Esophagus muscularis mucosa (tissue), 4 donors: ENCODE measurements around the gene CNTNAP2. TPM values are rescaled to one million over a fixed set of nuclear protein-coding genes. Genes with fewer than 3 reads are reported as not detected.

Source experiments
- DNase-seq: peaks from one replicate; pipeline ENCODE4 v3.0.0-alpha.2; 2017; ENCODE audit errors: extremely low spot score
- H3K27ac ChIP-seq, 4 donors: fragments of 200-600 bp; sonication (generic); replicated peaks in 1 of 4; 1 replicate in 3 of 4; 2 replicates in 1 of 4; pipeline ENCODE4 v1.5.1; 2016 to 2019; ENCODE audit warnings: mild to moderate bottlenecking in 1 of 4
- H3K27me3 ChIP-seq, 4 donors: fragments of 200-600 bp; sonication (generic); one replicate each; pipeline versions ENCODE4 v1.5.1 to v1.6.0; 2016 to 2019
- H3K36me3 ChIP-seq, 4 donors: fragments of 200-600 bp; sonication (generic); one replicate each; pipeline ENCODE4 v1.5.1; 2016 to 2019
- H3K4me1 ChIP-seq, 4 donors: fragments of 200-600 bp; sonication (generic); one replicate each; pipeline ENCODE4 v1.5.1; 2016 to 2019
- H3K4me3 ChIP-seq, 4 donors: fragments of 200-600 bp; sonication (generic); 1 replicate in 2 of 4; 2 replicates in 2 of 4; pipeline ENCODE4 v1.5.1; 2016 to 2019; ENCODE audit warnings: mild to moderate bottlenecking in 4 of 4, moderate library complexity in 1 of 4
- H3K9me3 ChIP-seq, 4 donors: fragments of 200-600 bp; sonication (generic); 1 replicate in 3 of 4; 2 replicates in 1 of 4; pipeline ENCODE4 v1.5.1; 2016 to 2019
- CTCF ChIP-seq, 3 experiments: fragments of 200-600 bp in 2 of 3; fragments of 450-650 bp in 1 of 3; sonication (generic) in 2 of 3; IDR thresholded peaks; one replicate each; pipeline ENCODE4 v1.5.1; 2017 to 2019; ENCODE audit warnings: antibody characterized with exemption in 3 of 3, mild to moderate bottlenecking in 2 of 3, moderate library complexity in 1 of 3
- EP300 ChIP-seq: sonication (generic); formaldehyde crosslinking; IDR thresholded peaks from one replicate; pipeline ENCODE4 v1.6.1; 2017; ENCODE audit warnings: antibody characterized with exemption
- POLR2A ChIP-seq: fragments of 450-650 bp; IDR thresholded peaks from one replicate; pipeline ENCODE4 v1.6.1; 2017; ENCODE audit warnings: antibody characterized with exemption, moderate library complexity, mild to moderate bottlenecking, low read depth
- POLR2AphosphoS5 ChIP-seq, 2 donors: sonication (generic); formaldehyde crosslinking; IDR thresholded peaks; one replicate each; pipeline ENCODE4 v1.6.1; 2017; ENCODE audit warnings: antibody characterized with exemption in 2 of 2
- WGBS: methylation state at CpG from one replicate; pipeline ENCODE4 v1.1.5; 2018; 5-methylcytosine and 5-hydroxymethylcytosine counted together
- intact Hi-C: fragments of 100-400 bp; cut with DNase I; formaldehyde crosslinking; loops from one replicate; pipeline ENCODE4 v1.15.1; 2023
- total RNA-seq, 4 donors: library from RNA; depleted of rRNA; stranded (reverse); fragments of >200 nt; gene quantifications; one replicate each; pipeline versions ENCODE4 v1.1.0 to v1.2.1, GENCODE V29; 2016

CNTNAP2 gene
- total RNA-seq, 4 donors from 2014 or later: 1.2 to 2.9 (median 1.9) TPM

DNA sequence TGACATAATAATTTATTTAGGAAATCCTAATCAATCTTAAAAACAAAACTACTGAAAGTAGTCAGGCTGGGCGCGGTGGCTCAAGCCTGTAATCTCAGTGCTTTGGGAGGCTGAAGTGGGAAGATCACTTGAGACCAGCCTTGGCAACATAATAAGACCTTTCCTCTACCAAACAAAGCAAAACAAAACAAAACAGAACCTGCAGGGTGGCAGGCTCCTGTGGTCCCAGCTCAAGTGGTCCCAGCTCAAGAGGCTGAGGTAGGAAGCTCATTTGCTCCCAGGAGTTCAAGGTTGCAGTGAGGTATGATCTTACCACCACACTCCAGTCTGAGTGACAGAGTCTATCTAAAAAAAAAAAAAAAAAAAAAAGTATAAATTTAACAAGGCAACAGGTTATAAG lies 748.0 kb downstream of the CNTNAP2 start:
- intact Hi-C loops: no loop called here
- no peak overlapping the region for H3K4me3 ChIP-seq
- H3K27me3 ChIP-seq: no peaks in the 10 kb centered on the region
- H3K36me3 ChIP-seq: no peaks in the 10 kb centered on the region
- 89% methylated on average over 2 of the region's 2 CpGs for WGBS
- TF ChIP-seq POLR2AphosphoS5 (IDR thresholded peaks at IDR 0.05) (no peak), POLR2A (no peak), CTCF (IDR thresholded peaks at IDR 0.05) (no peak), EP300 (no peak)
- no peaks in the 10 kb centered on the region for H3K9me3 ChIP-seq
- H3K27ac ChIP-seq: no peak overlapping the region
- no peaks in the 10 kb centered on the region for H3K4me1 ChIP-seq
- DNase-seq: no peak

DNA sequence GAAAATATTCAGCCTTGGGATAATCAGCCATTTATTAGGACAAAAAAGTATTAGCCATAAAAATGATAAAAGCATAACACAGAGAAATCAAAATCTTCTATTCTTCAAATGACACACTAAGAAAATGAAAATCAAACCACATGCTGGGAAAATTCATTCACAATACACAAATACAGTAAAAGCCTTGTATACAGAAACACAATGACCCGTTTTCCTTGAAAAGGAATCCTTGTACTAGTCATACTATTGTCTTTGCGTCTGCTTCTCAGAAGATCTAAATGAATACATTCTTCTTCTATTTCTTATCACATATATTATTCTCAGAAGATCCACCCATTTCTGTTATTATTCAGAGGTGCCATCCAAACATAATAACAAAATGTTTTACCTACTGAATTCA lies 749.1 kb downstream of the CNTNAP2 start:
- no peaks in the 10 kb centered on the region for H3K27me3 ChIP-seq
- TF ChIP-seq POLR2AphosphoS5 (IDR thresholded peaks at IDR 0.05): no peak
- no peak for TF ChIP-seq CTCF (IDR thresholded peaks at IDR 0.05)
- TF ChIP-seq EP300: no peak
- no peak for TF ChIP-seq POLR2A
- no peak overlapping the region for H3K4me3 ChIP-seq
- 83% methylated on average over 2 of the region's 2 CpGs for WGBS
- no peaks in the 10 kb centered on the region for H3K9me3 ChIP-seq
- H3K36me3 ChIP-seq: no peaks in the 10 kb centered on the region
- DNase-seq: no peak
- no peak overlapping the region for H3K27ac ChIP-seq
- H3K4me1 ChIP-seq: no peaks in the 10 kb centered on the region
- intact Hi-C loops: no loop called here

- Histone ChIP-seq H3K36me3 (no peaks in the 10 kb centered on the region), H3K9me3 (no peaks in the 10 kb centered on the region), H3K27me3 (no peaks in the 10 kb centered on the region), H3K27ac (no peak overlapping the region), H3K4me3 (no peak overlapping the region), H3K4me1 (no peaks in the 10 kb centered on the region)
- 81% methylated on average over 4 of the region's 4 CpGs for WGBS
- DNase-seq: no peak
- TF ChIP-seq EP300 (no peak), POLR2A (no peak), POLR2AphosphoS5 (IDR thresholded peaks at IDR 0.05) (no peak), CTCF (IDR thresholded peaks at IDR 0.05) (no peak)
- intact Hi-C loops: no loop called here
These were observed 758.1 kb downstream of the CNTNAP2 start for GRCh38 chr7:146874722-146875121.

DNA sequence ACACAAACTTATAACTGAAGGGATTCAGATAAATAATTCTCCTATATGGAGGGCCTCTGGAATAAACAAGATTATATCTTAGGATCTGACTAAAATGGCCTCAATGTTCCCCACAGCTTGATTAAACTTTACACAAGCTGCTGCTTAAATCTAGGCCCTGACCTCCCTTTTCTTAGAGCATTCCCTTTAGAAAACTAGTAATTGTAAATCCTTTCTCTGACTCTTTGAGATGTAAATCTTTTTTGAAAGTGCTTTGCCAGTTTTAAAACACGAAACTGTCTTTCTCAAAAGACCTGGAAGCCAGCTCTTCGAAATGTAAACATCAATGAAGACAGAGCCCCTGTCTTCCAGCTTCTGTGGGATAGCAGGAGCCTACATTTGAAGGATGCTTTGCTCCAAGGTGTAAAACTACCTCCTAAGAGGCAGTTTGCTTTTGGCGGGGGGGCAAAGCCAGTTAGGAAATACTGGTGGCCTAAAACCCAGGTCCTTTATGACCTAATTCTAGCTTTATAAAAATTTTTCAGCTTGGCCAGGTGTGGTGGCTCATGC lies 758.7 kb downstream of the CNTNAP2 start:
- Histone ChIP-seq H3K4me3 (no peak overlapping the region), H3K27ac (no peak overlapping the region), H3K9me3 (no peaks in the 10 kb centered on the region), H3K27me3 (no peaks in the 10 kb centered on the region), H3K36me3 (no peaks in the 10 kb centered on the region), H3K4me1 (no peaks in the 10 kb centered on the region)
- 73% methylated on average over 3 of the region's 3 CpGs for WGBS
- intact Hi-C loops: no loop called here
- DNase-seq: no peak
- TF ChIP-seq POLR2AphosphoS5 (IDR thresholded peaks at IDR 0.05) (no peak), CTCF (IDR thresholded peaks at IDR 0.05) (no peak), POLR2A (no peak), EP300 (no peak)

GRCh38 chr7:146875981-146876380 lies 759.4 kb downstream of the CNTNAP2 start:
- no peaks in the 10 kb centered on the region for H3K9me3 ChIP-seq
- H3K27me3 ChIP-seq: no peaks in the 10 kb centered on the region
- no peaks in the 10 kb centered on the region for H3K4me1 ChIP-seq
- intact Hi-C loops: no loop called here
- no peak overlapping the region for H3K4me3 ChIP-seq
- no peaks in the 10 kb centered on the region for H3K36me3 ChIP-seq
- TF ChIP-seq POLR2A (no peak), EP300 (no peak)
- H3K27ac ChIP-seq: no peak overlapping the region
- no peak for DNase-seq
- 17% methylated on average over 2 of the region's 2 CpGs for WGBS
